GM12872 (cell line): Measurements from ENCODE around the gene CALHM1.

Source experiments
- CTCF ChIP-seq: IDR thresholded peaks from 3 replicates; pipeline ENCODE4 v1.5.1; 2011; ENCODE audit warnings: low read depth, mild to moderate bottlenecking, low read length, moderate library complexity; ENCODE audit not compliant: insufficient read depth

CALHM1 gene

GRCh38 chr10:103457896-103458583 lies 660 bp downstream of the CALHM1 start:
- TF ChIP-seq CTCF = no peak

GRCh38 chr10:103457176-103457712 lies 1.5 kb downstream of the CALHM1 start:
- no peak for TF ChIP-seq CTCF

GRCh38 chr10:103456074-103456660 lies 2.5 kb downstream of the CALHM1 start:
- no peak for TF ChIP-seq CTCF

- no peak for TF ChIP-seq CTCF
Measured at GRCh38 chr10:103455235-103455634, 3.5 kb downstream of the CALHM1 start.

- TF ChIP-seq CTCF = no peak
Measured at GRCh38 chr10:103454026-103454425, 4.7 kb downstream of the CALHM1 start.

GRCh38 chr10:103452506-103453230 lies 6.0 kb downstream of the CALHM1 start:
- TF ChIP-seq CTCF = no peak

- no peak for TF ChIP-seq CTCF
Measured at GRCh38 chr10:103451831-103452505, 6.7 kb downstream of the CALHM1 start, which contains the start of gene CALHM2. Gene CALHM2 (minus strand): TSS chr10:103452370. CDS start chr10:103449941, 2,429 bp downstream.
